Nephron (organoid): ENCODE results near the gene EGR1.

Experiments
- H3K27ac Mint-ChIP-seq, 3 experiments: 2 replicates each; pipeline ENCODE4 v1.8.0; 2020; ENCODE audit warnings: mixed read lengths in 3 of 3, mild to moderate bottlenecking in 2 of 3, moderate library complexity in 1 of 3
- H3K27me3 Mint-ChIP-seq: 2 replicates; pipeline ENCODE4 v1.8.0; 2021; ENCODE audit warnings: low read depth, mild to moderate bottlenecking, moderate library complexity, mixed read lengths
- H3K36me3 Mint-ChIP-seq: 2 replicates; pipeline ENCODE4 v1.8.0; 2020; ENCODE audit warnings: low read depth, mixed read lengths
- H3K4me1 Mint-ChIP-seq: 2 replicates; pipeline ENCODE4 v1.8.0; 2020; ENCODE audit warnings: mixed read lengths
- H3K4me3 Mint-ChIP-seq, 3 experiments: 2 replicates each; pipeline ENCODE4 v1.8.0; 2020; ENCODE audit warnings: mild to moderate bottlenecking in 3 of 3, mixed read lengths in 3 of 3, moderate library complexity in 2 of 3
- H3K9me3 Mint-ChIP-seq: 2 replicates; pipeline ENCODE4 v1.8.0; 2020; ENCODE audit warnings: mixed read lengths
- TF ChIP-seq, protein P1 (sequence below), 3 experiments: fragments of 200-600 bp; sonication (generic); IDR thresholded peaks; one replicate each; pipeline ENCODE4 v1.5.0; 2021; ENCODE audit warnings: antibody characterized with exemption in 3 of 3; ENCODE audit not compliant: unreplicated experiment in 3 of 3

The EGR1 gene

DNA sequence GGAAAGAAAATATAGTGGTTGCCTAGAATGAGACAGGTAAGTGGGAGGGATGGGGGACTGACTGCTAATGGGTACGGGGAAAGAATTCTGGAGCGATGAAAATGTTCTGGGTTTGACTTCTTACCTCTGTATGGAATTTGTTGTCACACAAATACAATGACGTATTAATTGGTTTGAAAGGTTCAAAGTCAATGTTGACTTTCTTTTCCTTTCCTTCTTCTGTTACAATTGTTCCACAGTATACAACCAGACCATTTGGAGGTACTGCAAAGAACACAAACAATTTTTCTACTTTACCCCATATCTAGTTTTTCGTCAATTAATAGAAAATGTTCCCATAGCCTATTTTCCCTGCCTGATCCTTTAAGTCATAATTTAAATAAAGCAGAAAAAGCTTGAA lies 52.2 kb downstream of the EGR1 start:
- Mint-ChIP-seq H3K27ac (no peak overlapping the region), H3K9me3 (no peaks in the 10 kb centered on the region), H3K4me3 (no peak overlapping the region), H3K4me1 (no peaks in the 10 kb centered on the region), H3K36me3 (peaks cover 51% of the 10 kb centered on the region), H3K27me3 (no peaks in the 10 kb centered on the region)
- TF ChIP-seq, protein P1, sequence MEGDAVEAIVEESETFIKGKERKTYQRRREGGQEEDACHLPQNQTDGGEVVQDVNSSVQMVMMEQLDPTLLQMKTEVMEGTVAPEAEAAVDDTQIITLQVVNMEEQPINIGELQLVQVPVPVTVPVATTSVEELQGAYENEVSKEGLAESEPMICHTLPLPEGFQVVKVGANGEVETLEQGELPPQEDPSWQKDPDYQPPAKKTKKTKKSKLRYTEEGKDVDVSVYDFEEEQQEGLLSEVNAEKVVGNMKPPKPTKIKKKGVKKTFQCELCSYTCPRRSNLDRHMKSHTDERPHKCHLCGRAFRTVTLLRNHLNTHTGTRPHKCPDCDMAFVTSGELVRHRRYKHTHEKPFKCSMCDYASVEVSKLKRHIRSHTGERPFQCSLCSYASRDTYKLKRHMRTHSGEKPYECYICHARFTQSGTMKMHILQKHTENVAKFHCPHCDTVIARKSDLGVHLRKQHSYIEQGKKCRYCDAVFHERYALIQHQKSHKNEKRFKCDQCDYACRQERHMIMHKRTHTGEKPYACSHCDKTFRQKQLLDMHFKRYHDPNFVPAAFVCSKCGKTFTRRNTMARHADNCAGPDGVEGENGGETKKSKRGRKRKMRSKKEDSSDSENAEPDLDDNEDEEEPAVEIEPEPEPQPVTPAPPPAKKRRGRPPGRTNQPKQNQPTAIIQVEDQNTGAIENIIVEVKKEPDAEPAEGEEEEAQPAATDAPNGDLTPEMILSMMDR (IDR thresholded peaks at IDR 0.05; ENCODE audit: unreplicated experiment in 3 of 3): no peak
